OCI-M2 (cell line): Measurements from ENCODE around the gene AKR1C1.
"Not testable (repeated sequence)": the region's sequence is repeated elsewhere in the genome, so short reads cannot be mapped to it uniquely, and the experiment has no call there.

ENCODE experiments used
- DNase-seq: peaks from one replicate; lab custom pipeline; 2025; ENCODE audit not compliant: unreplicated experiment; lab: John Stamatoyannopoulos, UW

AKR1C1 gene

DNA sequence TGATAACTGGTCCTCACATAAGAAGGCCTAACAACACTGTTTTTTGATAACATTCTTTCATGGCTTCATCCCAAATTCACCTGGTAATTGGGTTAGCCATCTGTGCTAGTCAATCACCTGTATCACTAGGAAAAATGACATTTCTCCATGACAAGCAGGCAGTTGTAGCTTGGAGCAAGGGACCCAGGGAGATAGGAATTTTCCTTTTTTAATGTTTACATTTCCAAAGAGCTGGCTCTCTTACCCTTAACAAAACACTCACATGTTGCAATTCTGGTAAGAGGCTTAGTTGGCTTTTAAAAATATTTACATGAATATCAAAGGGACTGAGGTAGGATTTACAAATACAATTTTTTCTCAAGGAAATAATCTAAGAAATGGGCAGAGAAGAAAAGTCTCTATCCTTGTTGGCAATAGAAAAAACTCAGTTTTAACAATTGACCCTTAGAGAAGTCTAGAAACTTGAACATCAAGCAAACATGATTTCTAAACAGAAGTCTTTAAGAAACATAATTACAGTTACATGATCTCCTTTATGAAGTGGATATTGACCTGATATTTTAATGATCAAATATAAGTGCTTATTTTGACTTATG lies 16.1 kb upstream of the AKR1C1 start:
- DNase-seq: no peak

DNA sequence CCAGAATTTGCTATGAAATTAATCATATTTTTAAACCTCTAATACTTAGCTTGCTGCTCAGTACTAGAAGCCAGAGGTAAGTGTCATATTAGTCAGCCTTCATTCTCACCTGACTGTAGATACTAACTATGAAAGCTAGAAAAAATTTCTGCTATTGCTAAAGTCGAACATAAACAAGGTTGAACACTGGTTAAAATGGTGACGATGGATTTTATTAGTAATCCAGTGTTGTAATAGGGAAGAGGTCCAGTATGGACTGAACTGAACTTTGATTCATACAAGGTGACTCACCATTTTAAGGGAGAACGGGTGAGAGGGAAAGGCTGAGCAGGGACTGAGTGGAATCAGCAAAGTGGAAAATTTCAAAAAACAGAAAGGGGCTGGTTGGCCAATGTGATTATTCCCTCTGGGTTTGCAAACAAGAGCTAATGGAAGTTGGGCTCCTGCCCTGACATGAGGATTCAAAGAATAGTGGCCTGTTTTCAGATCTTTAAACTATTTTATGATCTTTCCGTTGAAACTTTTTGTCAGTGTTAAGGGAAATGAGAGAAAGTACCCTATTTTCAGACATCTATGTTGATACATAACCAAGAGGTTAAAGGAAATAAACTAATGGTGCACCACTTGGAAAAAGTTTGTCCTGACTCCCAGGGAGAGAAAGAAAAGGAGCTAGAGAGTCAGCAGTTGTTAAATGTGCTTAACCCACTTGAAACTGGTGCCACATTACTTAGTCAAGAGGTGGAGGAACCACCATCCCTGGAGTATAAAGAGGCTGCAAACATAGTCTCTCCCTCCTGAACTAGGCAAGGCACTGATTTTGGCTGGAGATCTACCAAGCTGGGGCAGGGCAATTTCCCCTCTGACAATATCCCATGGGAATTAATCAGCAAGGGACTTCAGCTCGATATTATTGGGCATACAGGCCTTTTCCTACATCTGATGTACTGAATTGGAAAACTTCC lies 15.3 kb upstream of the AKR1C1 start:
- DNase-seq: no peak

GRCh38 chr10:4951512-4952162 lies 11.6 kb upstream of the AKR1C1 start:
- not testable (repeated sequence) for DNase-seq

DNA sequence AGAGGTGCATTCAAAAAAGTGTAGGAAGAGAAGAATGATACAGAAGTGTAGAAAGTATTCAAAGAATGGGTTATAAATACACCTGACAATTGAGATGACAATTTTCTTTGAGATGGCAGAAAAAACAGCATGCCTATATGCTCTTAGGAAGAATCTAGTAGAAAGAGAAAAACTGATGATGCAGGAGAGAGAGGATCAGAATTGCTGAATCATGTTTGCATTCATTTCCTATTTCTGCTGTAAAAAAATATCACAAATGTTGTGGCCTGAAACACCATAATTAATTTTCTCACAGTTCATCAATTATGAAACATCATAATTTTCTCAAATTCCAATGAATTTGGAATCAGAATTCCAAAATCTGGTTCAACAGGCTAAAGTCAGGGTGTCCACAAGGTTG lies 9.8 kb upstream of the AKR1C1 start:
- no peak for DNase-seq

GRCh38 chr10:4956088-4956487 lies 7.1 kb upstream of the AKR1C1 start:
- not testable (repeated sequence) for DNase-seq

DNA sequence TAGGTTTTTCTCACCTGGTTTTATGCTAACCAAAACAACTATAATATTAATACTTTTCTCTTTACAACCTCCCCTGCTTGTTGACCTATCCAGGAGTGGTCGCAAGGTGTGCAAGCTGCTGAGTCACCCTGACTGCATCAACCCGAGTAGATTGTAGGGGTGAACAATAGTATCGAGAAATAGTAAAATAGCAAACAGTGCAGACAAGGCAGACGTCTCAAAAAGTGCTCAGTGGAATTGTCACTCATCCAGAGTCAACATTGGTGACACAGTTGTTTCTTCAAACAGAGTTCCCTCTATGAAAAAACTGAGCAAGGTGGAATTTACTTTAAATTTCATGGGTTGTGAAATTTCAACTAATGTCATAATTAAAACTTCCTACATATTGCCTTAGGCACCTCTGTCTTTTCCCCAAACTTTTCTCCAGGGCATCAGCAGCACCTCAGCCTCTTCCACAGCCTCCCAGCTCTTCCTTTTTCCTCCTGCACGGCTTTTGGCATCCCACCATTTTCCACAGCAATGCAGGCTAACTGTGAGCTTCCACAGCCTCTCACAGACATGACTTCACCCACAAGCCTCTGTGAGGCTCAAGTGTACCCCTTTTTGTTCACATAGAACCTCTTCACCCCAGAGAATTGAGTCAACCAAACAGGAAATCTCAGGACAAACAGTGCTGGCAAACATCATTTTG lies 6.1 kb upstream of the AKR1C1 start:
- not testable (repeated sequence) for DNase-seq

DNA sequence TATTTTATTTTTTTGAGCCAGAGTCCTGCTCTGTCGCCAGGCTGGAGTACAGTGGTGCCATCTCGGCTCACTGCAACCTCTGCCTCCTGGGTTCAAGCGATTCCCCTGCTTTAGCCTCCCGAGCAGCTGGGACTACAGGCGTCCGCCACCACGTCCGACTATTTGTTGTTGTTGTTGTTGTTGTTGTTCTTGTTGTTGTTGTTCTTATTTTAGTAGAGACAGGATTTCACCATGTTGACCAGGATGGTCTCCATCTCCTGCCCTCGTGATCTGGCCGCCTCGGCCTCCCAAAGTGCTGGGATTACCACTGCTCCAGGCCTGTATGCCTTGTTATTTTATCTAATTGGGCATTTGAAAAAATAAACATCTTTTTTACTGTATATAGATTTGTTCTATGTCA lies 1.7 kb upstream of the AKR1C1 start:
- not testable (repeated sequence) for DNase-seq

DNA sequence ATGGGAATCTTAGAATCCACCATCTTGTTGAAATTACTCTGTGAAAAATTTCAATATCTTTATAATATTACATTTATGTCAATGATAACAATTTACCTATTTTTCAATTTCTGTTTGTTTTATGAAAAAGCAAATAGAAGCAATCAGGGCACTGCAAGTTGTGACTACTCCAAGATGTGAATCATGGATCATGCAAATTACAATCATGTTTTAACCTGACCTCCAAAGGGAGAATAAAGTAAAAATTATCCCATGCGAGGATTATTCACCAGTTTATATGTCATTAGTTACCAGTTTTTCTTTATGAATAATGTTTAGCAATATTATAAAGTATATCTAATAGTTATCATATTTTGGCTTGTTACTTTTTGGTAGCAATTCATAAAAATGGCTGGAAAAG lies 907 bp upstream of the AKR1C1 start:
- not testable (repeated sequence) for DNase-seq

GRCh38 chr10:4963815-4964154 lies 570 bp downstream of the AKR1C1 start:
- DNase-seq: not testable (repeated sequence)

GRCh38 chr10:4965763-4966162 lies 2.5 kb downstream of the AKR1C1 start:
- not testable (repeated sequence) for DNase-seq

DNA sequence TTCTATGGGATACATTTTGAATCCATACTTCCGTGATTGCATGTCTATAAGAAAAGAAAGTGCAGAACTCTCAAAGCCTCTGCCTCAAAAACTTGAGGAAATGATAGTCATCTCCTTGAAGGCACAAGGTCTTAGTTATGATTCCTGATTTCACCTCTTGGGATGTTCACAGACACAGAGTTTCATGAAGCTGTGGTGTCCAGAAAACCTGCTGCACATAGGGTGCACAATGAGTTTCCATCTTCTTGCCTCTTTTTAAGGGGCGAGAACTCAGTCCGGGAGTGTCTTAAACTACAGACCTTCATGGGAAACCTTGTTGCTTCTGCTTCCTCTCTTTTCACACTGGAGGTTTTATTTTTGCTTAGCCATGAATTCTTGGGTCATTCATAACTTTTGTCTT lies 4.0 kb downstream of the AKR1C1 start:
- DNase-seq: not testable (repeated sequence)

DNA sequence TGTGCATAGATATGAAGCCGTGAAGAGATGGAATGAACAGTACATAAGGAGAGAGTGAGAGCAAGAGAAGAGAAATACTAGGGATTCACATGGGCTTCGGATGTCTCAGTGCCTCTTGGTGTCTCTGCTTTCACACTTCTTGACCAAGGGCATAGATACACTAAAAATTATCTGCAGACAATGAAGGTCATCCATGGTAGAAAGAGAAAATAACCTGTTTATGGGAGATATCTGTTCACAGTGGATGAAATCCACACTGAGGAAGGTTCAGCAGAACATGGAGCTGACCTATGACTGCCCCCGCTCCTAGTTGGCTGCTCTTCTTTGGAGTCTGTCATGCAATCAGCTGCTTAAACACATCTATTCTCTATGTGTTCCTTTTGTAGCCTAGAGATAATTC lies 6.1 kb downstream of the AKR1C1 start:
- DNase-seq: not testable (repeated sequence)

GRCh38 chr10:4970362-4970761 lies 7.1 kb downstream of the AKR1C1 start:
- DNase-seq: not testable (repeated sequence)

- not testable (repeated sequence) for DNase-seq
Measured at GRCh38 chr10:4972369-4973142, 9.3 kb downstream of the AKR1C1 start.

GRCh38 chr10:4973294-4973693 lies 10.1 kb downstream of the AKR1C1 start:
- DNase-seq: not testable (repeated sequence)

DNA sequence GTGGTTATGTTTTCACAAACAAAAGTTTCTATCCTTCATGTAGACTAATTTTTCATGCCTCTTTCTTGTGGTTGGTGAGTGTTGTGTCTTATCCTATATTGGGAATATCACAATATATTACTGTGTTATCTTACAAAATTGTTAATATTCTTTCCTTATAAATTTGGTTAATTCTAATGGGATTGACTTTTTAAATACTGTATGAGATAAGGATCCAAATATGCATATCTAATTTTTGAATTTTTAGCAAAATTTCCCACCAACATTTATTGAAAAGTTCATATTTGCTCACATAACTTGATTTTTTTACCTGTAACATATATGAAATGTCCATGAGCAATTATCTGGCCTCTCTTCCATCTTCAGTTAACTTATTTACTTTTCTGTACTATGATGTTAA lies 11.2 kb downstream of the AKR1C1 start:
- not testable (repeated sequence) for DNase-seq

DNA sequence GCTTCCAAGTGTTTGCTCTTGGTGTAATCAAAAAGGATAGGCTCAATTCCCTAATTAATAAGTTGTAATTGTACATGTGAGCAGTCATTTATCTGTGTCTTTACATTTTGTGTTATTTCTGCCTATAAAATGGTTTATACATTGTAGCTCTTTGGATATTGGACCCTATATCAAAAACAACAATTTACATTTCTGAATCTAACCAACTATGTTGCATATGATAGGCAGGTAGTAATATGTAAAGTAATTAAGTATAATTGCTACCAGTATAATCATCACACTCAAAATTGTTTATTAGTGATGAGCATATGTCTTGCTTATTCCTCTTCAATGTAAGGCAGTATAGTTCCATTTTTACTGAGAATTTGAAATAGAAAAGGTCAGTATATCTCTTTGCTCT lies 13.8 kb downstream of the AKR1C1 start:
- no peak for DNase-seq

DNA sequence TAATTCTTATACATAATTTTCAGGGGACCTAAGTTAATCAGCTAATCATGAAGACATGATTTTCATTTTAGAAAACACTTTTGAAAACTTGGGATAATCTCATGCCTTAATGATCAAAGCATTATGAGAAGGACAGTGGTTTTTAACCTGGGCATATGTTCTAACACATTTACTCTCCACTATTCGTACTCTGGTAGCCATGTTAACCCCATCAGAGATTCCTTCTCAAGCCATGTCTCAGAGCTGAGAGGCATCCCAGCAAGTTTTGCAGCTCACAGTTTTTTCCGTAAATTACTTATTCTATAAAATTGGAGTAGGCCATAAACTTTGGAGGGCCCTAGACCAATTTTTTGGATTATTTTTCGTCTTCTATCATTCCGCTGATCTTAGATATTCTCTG lies 15.7 kb downstream of the AKR1C1 start:
- no peak for DNase-seq

DNA sequence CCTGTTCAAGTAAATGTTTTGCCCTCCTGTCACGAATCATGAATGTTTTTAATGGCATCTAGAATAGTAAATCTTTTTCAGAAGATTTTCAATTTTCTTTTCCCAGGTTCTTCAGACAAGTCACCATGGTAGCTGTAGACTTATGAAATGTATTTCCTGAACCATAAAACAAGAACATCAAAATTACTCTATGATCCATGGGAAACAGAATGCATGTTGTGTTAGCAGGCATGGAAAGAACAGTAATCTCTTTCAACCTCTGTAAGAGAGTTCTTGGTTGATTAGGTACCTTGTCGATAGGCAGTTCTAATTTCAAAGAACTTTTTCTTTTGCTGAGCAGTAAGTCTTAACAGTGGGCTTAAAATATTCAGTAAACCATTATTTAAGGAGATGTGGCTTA lies 17.6 kb downstream of the AKR1C1 start:
- no peak for DNase-seq

DNA sequence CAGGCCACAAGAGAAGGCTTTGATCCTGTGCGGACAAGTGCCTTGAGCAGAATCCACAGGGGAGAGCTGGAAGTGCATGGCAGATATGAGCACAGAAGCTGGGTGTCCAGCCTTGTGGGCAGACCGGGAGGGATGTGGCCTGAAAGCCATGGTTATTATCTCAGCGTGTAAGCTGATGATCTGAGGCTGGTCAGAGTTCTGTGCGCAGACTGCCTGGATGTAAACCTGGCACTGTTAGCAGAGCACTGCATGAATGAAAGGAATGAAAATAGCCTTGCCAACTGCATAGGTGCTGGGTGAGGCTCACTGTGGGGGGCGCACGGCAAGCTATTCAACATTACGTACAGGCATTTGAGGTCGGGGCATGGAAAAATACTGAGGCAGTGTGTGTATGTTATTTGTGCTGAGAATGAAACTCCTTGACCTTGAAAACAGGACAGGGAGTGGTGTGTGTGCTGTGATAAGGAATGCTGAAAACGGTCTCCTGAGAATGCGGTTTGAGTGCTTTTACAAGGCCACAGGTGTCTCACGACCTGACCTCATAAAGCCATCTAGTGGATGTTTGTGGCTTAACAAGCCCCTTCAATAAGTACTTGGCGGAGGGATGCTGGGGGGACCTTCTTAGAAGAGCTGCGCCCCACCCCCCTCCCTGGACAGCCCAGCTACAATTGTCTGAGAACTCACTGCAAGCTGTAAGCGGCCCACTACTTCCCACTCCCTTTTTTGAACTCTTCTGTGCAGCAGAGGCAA lies 18.7 kb downstream of the AKR1C1 start:
- no peak for DNase-seq
